ENCODE data around the gene PHLPP2. TPM values are rescaled to one million over a fixed set of nuclear protein-coding genes. Genes with fewer than 3 reads are reported as not detected.
"Not testable (repeated sequence)": the region's sequence is repeated elsewhere in the genome, so short reads cannot be mapped to it uniquely, and the experiment has no call there.

The PHLPP2 gene
- total RNA-seq, 4 donors from 2014 or later = 7.4 to 21.5 (median 17.4) TPM

GRCh38 chr16:71700831-71701230 is 23.7 kb downstream of the PHLPP2 start:
- DNase-seq (ENCODE audit: low spot score) = no peak
- ATAC-seq (ENCODE audit: low FRiP score) = no peak
- no peak for TF ChIP-seq CTCF (IDR thresholded peaks at IDR 0.05)

GRCh38 chr16:71698491-71698890 is 26.0 kb downstream of the PHLPP2 start:
- ATAC-seq (ENCODE audit: low FRiP score) (no peak), DNase-seq (ENCODE audit: low spot score) (no peak)
- no peak for TF ChIP-seq CTCF (IDR thresholded peaks at IDR 0.05)

DNA sequence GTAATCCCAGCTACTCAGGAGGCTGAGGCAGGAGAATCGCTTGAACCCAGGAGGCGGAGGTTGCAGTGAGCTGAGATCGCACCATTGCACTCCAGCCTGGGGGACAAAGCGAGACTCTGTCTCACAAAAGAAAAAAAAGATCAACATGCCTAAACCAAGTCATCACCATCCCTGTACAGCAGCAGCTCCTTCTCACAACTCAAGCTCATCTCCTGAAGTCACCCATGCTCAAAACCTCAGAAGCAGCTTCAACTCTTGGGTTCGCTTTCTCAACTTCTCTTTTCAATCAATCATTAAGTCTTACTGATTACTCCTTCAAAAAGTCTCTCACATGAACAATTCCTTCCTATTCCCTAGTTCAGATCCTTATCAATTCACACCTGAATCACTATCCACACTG is 31.3 kb downstream of the PHLPP2 start:
- ATAC-seq (ENCODE audit: low FRiP score) (no peak), DNase-seq (ENCODE audit: low spot score) (no peak)
- no peak for TF ChIP-seq CTCF (IDR thresholded peaks at IDR 0.05)

- DNase-seq (ENCODE audit: low spot score) (no peak), ATAC-seq (ENCODE audit: low FRiP score) (no peak)
- no peak for TF ChIP-seq CTCF (IDR thresholded peaks at IDR 0.05)
Measured at GRCh38 chr16:71689901-71690300, 34.6 kb downstream of the PHLPP2 start.

DNA sequence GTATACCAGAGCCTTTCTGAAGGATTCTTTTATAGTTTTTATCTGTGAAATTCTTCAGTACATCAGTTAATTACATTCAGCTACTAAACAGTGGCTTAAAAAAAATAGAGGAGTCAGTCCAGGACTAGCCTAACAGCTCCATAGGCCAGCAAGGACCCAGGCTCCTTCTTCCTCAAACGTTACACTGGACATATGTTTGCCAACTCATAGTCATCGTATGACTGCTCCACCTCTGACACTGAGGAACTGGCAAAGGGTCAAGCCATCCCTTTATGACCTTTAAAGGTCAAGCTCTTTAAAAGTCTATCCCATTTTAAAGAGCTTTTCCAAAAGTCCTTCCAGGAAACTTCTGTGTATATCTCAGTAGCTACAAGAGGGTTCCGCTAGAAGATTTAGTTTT is 36.6 kb downstream of the PHLPP2 start:
- no peak for DNase-seq (ENCODE audit: low spot score)
- ATAC-seq (ENCODE audit: low FRiP score) = no peak
- no peak for TF ChIP-seq CTCF (IDR thresholded peaks at IDR 0.05)

GRCh38 chr16:71684280-71684679 is 40.2 kb downstream of the PHLPP2 start:
- ATAC-seq (ENCODE audit: low FRiP score) = not testable (repeated sequence)

GRCh38 chr16:71681360-71681759 is 43.1 kb downstream of the PHLPP2 start:
- DNase-seq (ENCODE audit: low spot score) = no peak
- ATAC-seq (ENCODE audit: low FRiP score) = no peak
- no peak for TF ChIP-seq CTCF (IDR thresholded peaks at IDR 0.05)

More at GRCh38 chr16:71684280-71684679, 40.2 kb downstream of the PHLPP2 start:
- not testable (repeated sequence) for DNase-seq (ENCODE audit: low spot score)

GRCh38 chr16:71676236-71676635 is 48.3 kb downstream of the PHLPP2 start:
- DNase-seq (ENCODE audit: low spot score) = no peak
- TF ChIP-seq CTCF (IDR thresholded peaks at IDR 0.05) = no peak
- ATAC-seq (ENCODE audit: low FRiP score) = no peak
